ENCODE data around the gene AFF2. TPM values are rescaled to one million over a fixed set of nuclear protein-coding genes. Genes with fewer than 3 reads are reported as not detected.

Gene AFF2
- total RNA-seq, 1 experiment from 2014 or later = 0.05 TPM

- H3K9me2 ChIP-seq (ENCODE audit: insufficient read depth) = no peaks in the 10 kb centered on the region
- H3K27me3 ChIP-seq (ENCODE audit: insufficient read depth, low read length) = no peaks in the 10 kb centered on the region
- no peak overlapping the region for H3K4me2 ChIP-seq (ENCODE audit: low read length)
- H3K4me1 ChIP-seq (ENCODE audit: control insufficient read depth in 1 of 2, insufficient read depth in 2 of 2, low read length in 2 of 2) = no peaks in the 10 kb centered on the region
- no peak overlapping the region for H3K4me3 ChIP-seq (replicated peaks in 1 of 2; ENCODE audit: low read depth in 1 of 2, low read length in 2 of 2)
- CTCF ChIA-PET = no interaction called here
- H2AFZ ChIP-seq (ENCODE audit: low read depth, low read length, poor library complexity, severe bottlenecking) = no peak overlapping the region
- intact Hi-C loops (cut with micrococcal nuclease) = no loop called here
- TF ChIP-seq ZBTB33 (IDR thresholded peaks at IDR 0.05; ENCODE audit: extremely low read depth, insufficient replicate concordance, low read length) (no peak), YY1 (IDR thresholded peaks at IDR 0.05; ENCODE audit: extremely low read depth, insufficient replicate concordance, low read depth, low read length) (no peak), ZNF274 (IDR thresholded peaks at IDR 0.05; ENCODE audit: low read depth, low read length) (no peak), CTCF (IDR thresholded peaks at IDR 0.05 in 2 of 3, conservative IDR thresholded peaks at IDR 0.05 in 1 of 3; ENCODE audit: borderline replicate concordance in 1 of 3, insufficient read depth in 1 of 3, low read depth in 2 of 3, low read length in 2 of 3) (no peak)
- POLR2A ChIA-PET = no interaction called here
- no peak overlapping the region for H3K9ac ChIP-seq (ENCODE audit: low read length)
- no peaks in the 10 kb centered on the region for H4K20me1 ChIP-seq (ENCODE audit: insufficient read depth)
- RAD21 ChIA-PET (ENCODE audit: low non-redundant PET in 1 of 2, low total read pairs in 2 of 2, uncharacterized antibody in 2 of 2, unreplicated experiment in 2 of 2) = no interaction called here
- H3K79me2 ChIP-seq (ENCODE audit: insufficient read depth, low read length) = no peaks in the 10 kb centered on the region
- H3K27ac ChIP-seq (ENCODE audit: low read depth, low read length) = no peak overlapping the region
- H3K9me3 ChIP-seq (ENCODE audit: control insufficient read depth in 1 of 2, insufficient read depth in 1 of 2, low read depth in 1 of 2, low read length in 2 of 2) = no peaks in the 10 kb centered on the region
- DNase-seq (ENCODE audit: low read depth, low spot score) = no peak
- no peak for ATAC-seq
- BruUV-seq (replicated peaks) = no TSS peak
- no peaks in the 10 kb centered on the region for H3K36me3 ChIP-seq (ENCODE audit: control insufficient read depth in 1 of 2, insufficient read depth in 2 of 2, low read length in 2 of 2)
Observed at GRCh38 chrX:148576396-148576795, 76.0 kb downstream of the AFF2 start.

GRCh38 chrX:148577741-148578140 is 77.3 kb downstream of the AFF2 start:
- no peak overlapping the region for H3K27ac ChIP-seq (ENCODE audit: low read depth, low read length)
- RAD21 ChIA-PET (ENCODE audit: low non-redundant PET in 1 of 2, low total read pairs in 2 of 2, uncharacterized antibody in 2 of 2, unreplicated experiment in 2 of 2) = no interaction called here
- ATAC-seq (no peak), DNase-seq (ENCODE audit: low read depth, low spot score) (no peak)
- no peaks in the 10 kb centered on the region for H3K79me2 ChIP-seq (ENCODE audit: insufficient read depth, low read length)
- H3K9me3 ChIP-seq (ENCODE audit: control insufficient read depth in 1 of 2, insufficient read depth in 1 of 2, low read depth in 1 of 2, low read length in 2 of 2) = no peaks in the 10 kb centered on the region
- no peaks in the 10 kb centered on the region for H3K4me1 ChIP-seq (ENCODE audit: control insufficient read depth in 1 of 2, insufficient read depth in 2 of 2, low read length in 2 of 2)
- no peak overlapping the region for H3K4me3 ChIP-seq (replicated peaks in 1 of 2; ENCODE audit: low read depth in 1 of 2, low read length in 2 of 2)
- POLR2A ChIA-PET = no interaction called here
- no TSS peak for BruUV-seq (replicated peaks)
- H3K9ac ChIP-seq (ENCODE audit: low read length) = no peak overlapping the region
- intact Hi-C loops (cut with micrococcal nuclease) = no loop called here
- H3K4me2 ChIP-seq (ENCODE audit: low read length) = no peak overlapping the region
- no peaks in the 10 kb centered on the region for H3K36me3 ChIP-seq (ENCODE audit: control insufficient read depth in 1 of 2, insufficient read depth in 2 of 2, low read length in 2 of 2)
- no peaks in the 10 kb centered on the region for H3K27me3 ChIP-seq (ENCODE audit: insufficient read depth, low read length)
- no peaks in the 10 kb centered on the region for H4K20me1 ChIP-seq (ENCODE audit: insufficient read depth)
- H3K9me2 ChIP-seq (ENCODE audit: insufficient read depth) = no peaks in the 10 kb centered on the region
- TF ChIP-seq ZBTB33 (IDR thresholded peaks at IDR 0.05; ENCODE audit: extremely low read depth, insufficient replicate concordance, low read length) = no peak
- TF ChIP-seq TCF7L2 (IDR thresholded peaks at IDR 0.05; ENCODE audit: borderline replicate concordance, extremely low read depth, insufficient read depth, insufficient read length) = no peak
- no peak for TF ChIP-seq JUND (IDR thresholded peaks at IDR 0.05)
- no peak for TF ChIP-seq FOSL1 (IDR thresholded peaks at IDR 0.05; ENCODE audit: low read depth)
- no peak for TF ChIP-seq POLR2AphosphoS5 (IDR thresholded peaks at IDR 0.05; ENCODE audit: low read depth, low read length)
- no peak for TF ChIP-seq EGR1 (IDR thresholded peaks at IDR 0.05; ENCODE audit: low read depth)
- CTCF ChIA-PET = no interaction called here
- H2AFZ ChIP-seq (ENCODE audit: low read depth, low read length, poor library complexity, severe bottlenecking) = no peak overlapping the region

Data from HCT116 (cell line).